Mesangial cell (primary cell): ENCODE data around the gene RAB7A. TPM values are rescaled to one million over a fixed set of nuclear protein-coding genes. Genes with fewer than 3 reads are reported as not detected.

Experiments
- total RNA-seq: library from RNA; depleted of rRNA; stranded (reverse); fragments of >200 nt; gene quantifications from 2 replicates; pipeline ENCODE4 v1.2.3, GENCODE V29; 2015

RAB7A gene
- total RNA-seq = 65.5 and 71.1 TPM in 2 replicates

GRCh38 chr3:128726023-128727016, at the start of gene RAB7A:
RAB7A (plus strand) TSS chr3:128726183; CDS start chr3:128795368, 69,185 bp downstream.

Other genes with a start within 250 kb of the RAB7A start
- gene GATA2, start 233.0 kb upstream of the RAB7A start, total RNA-seq = 2.1 and 4.1 TPM in 2 replicates
- gene RPN1, start 75.4 kb upstream of the RAB7A start, total RNA-seq = 221 and 329 TPM in 2 replicates
- 26.2 and 47.9 TPM in 2 replicates for gene ACAD9, start 153.4 kb downstream of the RAB7A start, total RNA-seq